Left cardiac atrium (tissue), 4 donors: ENCODE measurements around the gene AK2. TPM values are rescaled to one million over a fixed set of nuclear protein-coding genes. Genes with fewer than 3 reads are reported as not detected.
"Not testable (repeated sequence)": the region's sequence is repeated elsewhere in the genome, so short reads cannot be mapped to it uniquely, and the experiment has no call there.

Experiments used
- ATAC-seq, 2 donors: fragments of 200-7000 bp; cut with Tn5 transposase; one replicate each; pipeline ENCODE4 v1.9.1; 2020; ENCODE audit warnings: mild to moderate bottlenecking in 2 of 2, moderate library complexity in 2 of 2
- DNase-seq: peaks from one replicate; pipeline ENCODE4 v3.0.0-alpha.2; 2020
- intact Hi-C, 2 donors: fragments of 100-400 bp; cut with DNase I; formaldehyde crosslinking; loops; one replicate each; pipeline versions ENCODE4 v1.14.1 to v1.15.1; 2022 to 2023
- total RNA-seq, 2 donors: library from RNA; stranded (reverse); fragmentation: NEBNext Ultra II Directional; extraction: Animal tissue kit (Norgen Biotek cat#: 25700); gene quantifications; one replicate each; pipeline ENCODE4 v1.2.1, GENCODE V29; 2021
- donor health status: DM: no; HTN: yes; CAD: no.
- donor health status: DM: no; HTN: yes; CAD: no; lungs with severe emphysema.
- donor health status: DM: yes; HTN: yes; CAD: no.
- donor health status: Dilated cardiomyopathy.

The AK2 gene
- total RNA-seq, 2 donors from 2014 or later: 121 to 142 TPM

DNA sequence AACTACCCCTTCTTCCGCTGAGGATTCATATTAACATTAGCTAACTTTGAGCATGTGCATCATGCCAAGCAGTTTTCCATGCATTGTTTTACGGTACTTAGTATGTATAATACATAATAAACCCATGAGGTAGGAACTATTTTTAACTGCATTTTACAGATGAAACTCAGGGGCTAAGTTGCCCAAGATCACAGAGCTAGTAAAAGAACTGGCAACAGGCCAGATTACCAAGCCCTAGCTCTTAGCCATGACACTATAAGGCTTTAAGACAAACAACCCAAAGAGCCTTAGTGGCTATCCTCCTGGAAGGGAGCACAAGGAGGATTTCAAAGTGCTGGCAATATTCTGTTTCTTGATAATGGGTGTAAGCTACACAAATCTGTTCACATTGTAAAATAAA is 6.1 kb downstream of the AK2 start:
- ATAC-seq (peak in 1 of 2 donors; percentile 56), DNase-seq (no peak)
- intact Hi-C loops: no loop called here

- intact Hi-C loops: no loop called here
- DNase-seq (no peak), ATAC-seq (no peak)
These were observed 6.8 kb downstream of the AK2 start for GRCh38 chr1:33029921-33030320.

DNA sequence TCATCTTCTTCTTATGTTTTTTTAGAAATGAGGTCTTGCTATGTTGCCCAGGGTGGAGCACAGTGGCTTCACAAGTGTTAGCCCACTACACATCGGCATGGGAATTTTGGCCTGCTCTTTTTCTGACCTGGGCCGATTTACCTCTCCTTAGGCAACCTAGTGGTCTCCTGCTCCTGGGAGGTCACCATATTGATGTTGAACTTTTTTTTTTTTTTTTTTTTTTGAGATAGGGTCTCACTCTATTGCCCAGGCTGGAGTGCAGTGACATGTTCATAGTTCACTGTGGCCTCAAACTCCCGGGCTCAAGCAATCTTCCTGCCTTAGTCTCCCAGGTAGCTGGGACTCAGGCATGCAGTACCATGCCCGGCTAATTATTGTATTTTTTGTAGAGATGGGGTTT is 7.5 kb downstream of the AK2 start:
- ATAC-seq (no peak), DNase-seq (no peak)
- intact Hi-C loops: no loop called here

- ATAC-seq (no peak), DNase-seq (no peak)
- intact Hi-C loops: no loop called here
These were observed 10.9 kb downstream of the AK2 start for GRCh38 chr1:33025761-33026160.

- DNase-seq: no peak
- ATAC-seq: no peak
- intact Hi-C loops: no loop called here
These were observed 11.5 kb downstream of the AK2 start for GRCh38 chr1:33025180-33025569.

DNA sequence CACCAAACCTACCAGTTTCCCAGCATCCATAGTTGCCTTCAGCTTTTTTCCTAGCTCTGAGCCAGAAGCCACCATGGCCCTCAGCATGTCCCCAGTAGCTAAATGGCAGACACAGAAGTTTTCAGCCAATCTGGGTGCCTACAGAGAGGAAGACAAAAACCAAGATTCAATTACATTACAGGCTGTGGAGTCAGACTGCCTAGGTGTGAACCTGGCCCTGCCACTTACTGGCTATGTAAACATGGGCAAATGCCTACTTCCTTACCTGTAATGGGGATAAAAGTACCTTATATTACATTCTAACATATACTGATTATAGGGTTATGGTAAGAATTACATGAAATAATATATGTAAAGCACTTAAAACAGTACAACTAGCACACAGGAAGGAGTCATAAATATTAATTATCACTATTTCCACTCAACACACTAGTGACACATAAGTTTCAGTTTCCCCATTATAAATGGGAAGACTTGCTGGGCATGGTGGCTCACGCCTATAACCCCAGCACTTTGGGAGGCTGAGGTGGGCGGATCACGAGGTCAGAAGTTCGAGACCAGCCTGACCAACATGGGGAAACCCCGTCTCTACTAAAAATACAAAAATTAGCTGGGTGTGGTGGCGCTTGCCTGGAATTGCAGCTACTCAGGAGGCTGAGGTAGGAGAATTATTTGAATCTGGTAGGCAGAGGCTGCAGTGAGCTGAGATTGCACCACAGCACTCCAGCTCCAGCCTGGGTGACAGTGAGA is 12.1 kb downstream of the AK2 start:
- DNase-seq, intact Hi-C loops, ATAC-seq: not testable (repeated sequence)

DNA sequence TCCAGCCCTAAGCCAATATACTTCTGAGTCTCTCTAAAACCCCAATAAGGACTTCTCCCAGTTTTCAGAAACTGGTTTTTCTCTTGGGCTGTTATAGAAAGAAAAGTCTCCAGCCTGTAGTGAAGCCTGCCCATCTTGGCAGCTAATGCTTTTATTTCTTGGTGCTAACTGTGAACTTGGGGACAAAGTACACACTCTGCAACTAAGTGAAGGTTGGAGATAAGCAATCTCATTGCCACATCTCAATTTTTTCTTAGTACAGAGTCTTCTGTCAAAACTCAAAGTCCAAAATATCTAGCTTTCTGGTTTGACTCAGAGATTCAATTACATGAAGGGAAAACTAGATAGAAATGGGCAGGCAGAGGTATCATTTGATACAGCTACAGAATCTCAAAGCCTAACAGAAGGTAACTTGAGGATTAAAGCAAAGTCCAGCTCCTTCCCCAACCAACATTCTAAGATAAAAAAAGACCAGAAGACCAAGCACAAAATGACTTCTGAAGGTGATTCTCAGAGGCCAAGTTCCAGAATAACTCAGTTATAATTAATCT is 14.0 kb downstream of the AK2 start:
- peak in 1 of 2 donors; percentile 54 for ATAC-seq
- intact Hi-C loops: no loop called here

DNA sequence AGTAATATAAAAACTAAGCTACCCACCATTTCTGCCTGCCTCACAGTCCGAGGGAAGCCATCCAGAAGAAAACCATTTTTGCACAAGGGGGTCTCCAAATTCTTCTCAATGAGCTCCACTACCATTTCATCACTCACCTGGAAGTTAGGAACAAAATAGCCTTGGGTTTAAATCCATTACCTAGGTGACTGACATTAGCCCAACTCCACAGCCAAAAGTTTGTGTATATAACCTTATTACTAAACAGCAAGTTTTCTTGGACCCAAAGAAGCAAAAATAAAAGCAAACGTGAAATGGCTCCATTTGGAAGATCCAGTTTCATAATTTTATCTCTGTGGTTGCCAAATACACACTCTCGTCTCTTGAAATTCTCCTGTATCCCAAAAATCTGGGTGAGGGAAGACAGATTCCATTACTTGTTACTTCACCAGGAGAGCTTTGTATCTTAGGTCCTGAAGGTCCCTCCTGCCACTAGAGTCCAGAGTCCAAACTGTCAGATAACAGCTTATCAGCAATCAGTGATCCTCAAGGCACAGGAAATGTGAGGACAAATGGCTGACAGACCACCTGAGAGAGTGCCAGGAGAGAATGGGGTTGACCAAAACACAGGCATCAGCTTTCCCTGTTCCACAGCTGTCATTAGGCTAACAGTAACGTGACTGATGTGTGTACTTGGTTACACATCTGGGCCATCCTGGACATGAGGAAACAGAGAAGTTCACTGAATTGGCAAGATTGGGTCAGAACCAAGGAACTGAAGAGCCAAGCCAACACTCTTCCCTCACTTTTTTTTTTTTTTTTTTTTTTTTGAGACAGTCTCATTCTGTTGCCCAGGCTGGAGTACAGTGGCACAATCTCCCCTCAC is 14.9 kb downstream of the AK2 start:
- ATAC-seq (peak in 1 of 2 donors; percentile 60), DNase-seq (no peak)
- intact Hi-C loops: no loop called here

More for the DNA sequence above, 14.0 kb downstream of the AK2 start:
- no peak for DNase-seq

- ATAC-seq (no peak), DNase-seq (no peak)
- intact Hi-C loops: no loop called here
These were observed 18.6 kb downstream of the AK2 start for GRCh38 chr1:33018112-33018511.

- ATAC-seq (no peak), DNase-seq (no peak)
- intact Hi-C loops: no loop called here
These were observed 19.5 kb downstream of the AK2 start for GRCh38 chr1:33017175-33017574.

DNA sequence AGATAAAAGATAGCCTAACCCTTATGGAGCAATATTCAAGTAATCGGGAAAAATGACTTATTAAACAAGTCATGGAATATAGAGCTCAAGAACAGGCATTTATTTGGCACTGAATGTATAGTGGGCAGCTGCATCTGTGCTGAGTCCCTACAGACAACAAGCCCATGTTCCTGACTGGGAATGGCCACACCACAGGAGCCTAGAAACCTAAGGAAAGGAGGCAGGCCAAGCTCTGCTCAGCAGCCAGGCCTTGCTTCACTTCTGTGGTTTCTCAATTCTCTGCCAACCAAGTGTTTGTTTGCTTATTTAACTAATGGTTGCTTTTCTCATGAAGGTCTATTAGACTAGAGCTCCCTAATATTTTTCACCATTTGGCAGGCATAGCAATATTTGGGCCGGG is 21.5 kb downstream of the AK2 start:
- no peak for ATAC-seq
- DNase-seq: no peak
- intact Hi-C loops: no loop called here

DNA sequence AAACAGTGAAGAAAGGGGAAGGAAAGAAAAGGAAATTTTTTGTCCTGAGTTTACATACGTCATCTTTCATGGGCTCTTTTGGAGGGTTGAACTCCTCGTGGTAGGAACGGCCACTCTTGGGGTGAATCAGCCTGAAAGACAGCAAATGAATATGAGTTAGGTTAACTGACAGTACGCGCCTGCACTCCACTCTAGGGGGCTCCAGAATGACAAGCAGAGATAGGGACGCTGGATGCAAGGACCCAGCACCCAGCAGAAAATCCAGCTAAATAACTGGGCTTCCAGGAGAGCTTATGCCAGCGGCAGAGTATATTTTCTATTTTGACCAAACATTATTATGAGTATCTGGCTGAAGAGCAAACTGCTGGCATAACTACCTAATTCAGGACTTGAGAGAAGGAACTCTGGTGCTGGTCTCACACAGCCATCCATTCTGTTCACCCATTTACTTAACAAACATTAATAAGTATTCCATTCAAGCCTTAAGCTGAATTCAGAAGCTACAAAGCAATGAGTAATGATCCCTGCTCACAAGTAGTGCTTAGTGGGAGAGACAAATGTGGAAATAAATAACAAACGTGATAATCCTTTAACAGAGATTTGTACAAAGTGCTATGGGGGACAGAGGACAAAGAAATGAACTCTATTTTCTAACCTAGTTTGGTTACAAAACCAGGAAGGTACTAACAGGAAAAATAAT is 22.1 kb downstream of the AK2 start:
- intact Hi-C loops: no loop called here
- DNase-seq (no peak), ATAC-seq (no peak)

DNA sequence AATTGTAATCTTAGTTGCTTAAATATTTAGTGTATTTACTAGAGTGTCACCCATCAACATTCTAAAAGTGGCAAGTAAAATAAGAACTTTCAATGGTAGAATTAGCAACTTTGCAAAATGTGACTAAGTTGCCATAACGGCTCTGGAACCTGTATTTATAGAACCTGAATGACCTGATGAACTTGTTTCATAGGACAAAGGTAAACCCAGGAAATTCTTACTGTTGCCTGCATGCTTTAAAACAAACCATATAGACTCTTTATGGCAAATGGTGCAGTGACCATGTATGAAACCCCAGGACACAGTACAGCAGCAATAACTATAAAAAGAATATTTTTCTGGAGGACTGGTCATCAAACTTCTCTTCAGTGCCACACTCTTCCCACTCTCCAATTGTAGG is 22.9 kb downstream of the AK2 start:
- no peak for DNase-seq
- intact Hi-C loops: no loop called here
- ATAC-seq: no peak

DNA sequence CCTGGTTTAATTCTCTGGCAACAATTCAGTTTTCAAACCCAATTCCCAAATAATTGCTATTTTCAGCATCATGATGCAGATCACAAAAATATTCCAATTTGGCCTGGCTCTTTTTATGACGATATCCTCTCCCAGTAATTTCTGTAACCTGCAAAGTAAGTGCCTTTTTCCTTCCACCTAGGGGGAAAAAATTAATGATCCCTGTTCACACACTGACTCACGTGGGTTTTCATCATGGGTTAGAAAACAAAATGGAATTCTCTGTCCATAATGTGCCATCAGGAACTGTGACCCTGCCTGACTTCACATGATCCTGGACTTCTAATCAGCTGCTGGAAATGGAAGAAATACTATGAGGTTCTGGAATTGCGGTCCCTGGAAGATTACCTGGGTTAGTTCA is 24.5 kb downstream of the AK2 start:
- no peak for ATAC-seq
- intact Hi-C loops: no loop called here
- DNase-seq: no peak

DNA sequence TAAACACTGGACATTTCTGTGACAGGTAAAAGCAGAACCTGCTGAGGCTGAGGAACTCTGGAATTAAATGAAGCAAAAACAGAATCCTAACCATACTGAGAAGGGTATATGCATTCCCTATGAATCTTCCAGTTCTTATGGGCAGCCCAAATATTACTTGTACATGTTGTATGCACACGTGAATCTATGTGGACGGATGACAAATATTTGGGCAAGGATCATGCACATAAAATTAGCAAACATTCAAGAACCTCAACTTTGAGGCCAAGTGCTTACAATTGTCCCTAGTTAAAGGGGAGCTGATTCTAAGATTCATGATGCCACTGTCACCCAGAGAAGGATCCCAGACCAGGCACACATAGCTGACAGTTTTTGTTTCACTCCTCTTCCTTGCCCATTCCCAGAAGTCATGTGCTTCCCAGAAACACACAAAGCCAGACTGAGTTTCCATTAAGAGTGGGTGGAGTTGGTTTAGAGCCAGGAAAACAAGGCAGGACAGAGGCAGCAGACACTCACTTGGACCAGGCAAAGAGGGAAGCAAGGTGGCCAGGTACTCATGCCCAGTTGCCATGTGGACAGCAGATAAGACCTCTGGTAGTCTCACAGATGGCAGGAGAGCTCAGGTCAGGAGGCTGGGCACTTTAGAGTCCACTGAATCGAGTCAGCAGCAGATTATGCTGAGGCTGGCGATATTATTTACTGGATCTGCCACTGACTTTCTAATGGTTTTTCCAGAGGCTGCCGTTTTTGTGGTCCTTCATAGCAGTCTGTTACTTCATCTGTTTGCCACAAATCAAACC is 25.6 kb downstream of the AK2 start:
- intact Hi-C loops: no loop called here
- DNase-seq (peak; percentile 55), ATAC-seq (peak; percentile 66 to 90)

DNA sequence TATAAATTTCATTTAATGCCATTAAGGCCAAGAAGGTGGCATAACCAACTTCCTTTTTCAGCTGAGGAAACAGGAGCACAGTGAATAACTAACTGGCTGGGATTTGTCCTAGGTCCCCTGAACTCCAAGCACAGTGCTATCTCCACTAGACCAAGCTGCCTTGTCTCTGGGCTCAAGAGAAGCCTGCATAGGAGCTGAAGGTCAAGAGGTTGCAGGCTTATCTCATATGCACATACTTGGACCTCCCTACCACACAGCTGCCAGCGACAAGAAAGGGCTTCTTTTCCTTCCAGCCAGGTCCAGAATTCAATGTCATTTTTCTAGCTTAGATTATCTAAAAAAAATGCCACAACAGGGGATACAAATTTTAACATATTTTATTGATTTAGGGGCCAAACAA is 27.1 kb downstream of the AK2 start:
- intact Hi-C loops: no loop called here
- DNase-seq: no peak
- ATAC-seq: peak in 1 of 2 donors; percentile 5

- intact Hi-C loops: no loop called here
These were observed 28.4 kb downstream of the AK2 start for GRCh38 chr1:33008051-33008914.

More at GRCh38 chr1:33008051-33008914, 28.4 kb downstream of the AK2 start:
- ATAC-seq (peak in 1 of 2 donors; percentile 26), DNase-seq (no peak)
